Lower leg skin (tissue), 3 donors: ENCODE measurements around the gene RAI2.

Source experiments
- CTCF ChIP-seq, 3 donors: fragments of 450-650 bp; IDR thresholded peaks; one replicate each; pipeline ENCODE4 v1.5.1; 2016; ENCODE audit warnings: antibody characterized with exemption in 3 of 3, mild to moderate bottlenecking in 3 of 3, moderate library complexity in 2 of 3
- POLR2A ChIP-seq, 2 donors: fragments of 450-650 bp; IDR thresholded peaks; one replicate each; pipeline ENCODE4 v1.6.1; 2016 to 2017; ENCODE audit warnings: antibody characterized with exemption in 2 of 2, mild to moderate bottlenecking in 1 of 2, moderate library complexity in 1 of 2

- no peak for TF ChIP-seq POLR2A (IDR thresholded peaks at IDR 0.05)
- TF ChIP-seq CTCF (IDR thresholded peaks at IDR 0.05), result no peak
Measured at GRCh38 chrX:17803449-17803848, 57.6 kb downstream of the RAI2 start.
